GM19043 (cell line): Measurements from ENCODE around the gene CENPA.
"Not testable (repeated sequence)": the region's sequence is repeated elsewhere in the genome, so short reads cannot be mapped to it uniquely, and the experiment has no call there.

Experiments
- ATAC-seq: cut with Tn5 transposase; IDR thresholded peaks from one replicate; pipeline ENCODE4 v1.9.1; 2021; ENCODE audit warnings: low read depth; ENCODE audit not compliant: unreplicated experiment

The CENPA gene

DNA sequence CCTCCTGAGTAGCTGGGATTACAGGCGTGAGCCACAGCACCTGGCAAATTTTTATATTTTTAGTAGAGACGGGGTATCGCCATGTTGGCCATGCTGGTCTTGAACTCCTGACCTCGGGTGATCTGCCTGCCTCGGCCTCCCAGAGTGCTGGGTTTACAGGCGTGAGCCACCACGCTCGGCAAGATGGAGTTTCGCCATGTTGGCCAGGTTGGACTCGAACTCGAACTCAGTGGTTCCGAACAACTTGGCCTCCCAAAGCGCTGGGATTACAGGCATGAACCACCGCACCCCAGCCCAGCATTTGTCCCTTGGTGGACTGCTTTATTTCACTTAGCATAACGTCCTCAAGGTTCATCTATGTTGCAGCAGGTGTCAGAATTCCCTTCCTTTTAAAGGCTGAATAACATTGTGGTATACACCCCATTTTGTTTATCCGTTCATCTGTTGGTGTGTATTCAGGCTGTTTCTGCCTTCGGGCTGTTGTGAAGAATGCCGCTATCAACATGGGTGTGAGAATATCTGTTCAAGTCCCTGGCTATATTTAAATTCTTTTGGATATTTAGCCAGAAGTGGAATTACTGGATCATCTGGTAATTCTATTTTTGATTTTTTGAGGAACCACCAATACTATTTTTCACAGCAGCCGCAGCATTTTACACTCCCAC is 1.2 kb upstream of the CENPA start:
- ATAC-seq = no peak

DNA sequence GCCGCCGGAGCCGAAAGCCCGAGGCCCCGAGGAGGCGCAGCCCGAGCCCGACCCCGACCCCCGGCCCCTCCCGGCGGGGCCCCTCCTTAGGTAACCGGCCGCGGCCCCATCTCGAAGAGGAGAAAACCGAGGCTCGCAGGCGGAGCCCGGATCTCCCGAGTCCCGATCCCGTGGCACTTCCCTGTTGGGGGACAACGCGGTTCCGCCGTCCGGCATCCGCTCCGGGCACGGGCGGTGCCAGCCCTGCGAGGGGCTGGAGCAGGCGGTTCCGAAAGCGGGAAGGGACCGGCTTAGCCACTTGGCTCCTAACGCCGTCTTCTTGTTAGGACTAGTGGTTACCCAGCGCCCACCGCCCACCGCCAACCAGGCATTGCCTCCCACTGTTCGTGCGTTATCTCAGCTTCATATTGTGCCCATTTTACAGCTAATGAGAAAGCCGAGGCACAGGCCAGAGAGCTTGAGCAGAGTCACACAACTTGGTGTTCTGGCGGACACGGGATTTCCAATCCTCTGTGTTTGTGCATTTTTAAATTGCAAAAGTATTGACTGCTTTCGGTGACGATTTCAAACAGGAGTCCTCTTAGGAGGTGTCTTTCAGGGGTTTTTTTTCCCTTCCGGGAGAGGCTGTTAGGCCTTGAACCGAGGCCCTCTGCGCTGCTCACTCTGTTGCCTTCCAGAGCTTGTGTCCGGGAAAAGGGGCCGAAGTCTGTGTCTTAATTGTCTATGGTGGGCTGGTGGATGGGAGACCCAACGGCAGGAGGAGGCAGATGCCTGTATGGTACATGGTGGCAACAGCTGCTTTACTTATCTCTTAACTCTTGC is 562 bp downstream of the CENPA start:
- ATAC-seq = no peak

DNA sequence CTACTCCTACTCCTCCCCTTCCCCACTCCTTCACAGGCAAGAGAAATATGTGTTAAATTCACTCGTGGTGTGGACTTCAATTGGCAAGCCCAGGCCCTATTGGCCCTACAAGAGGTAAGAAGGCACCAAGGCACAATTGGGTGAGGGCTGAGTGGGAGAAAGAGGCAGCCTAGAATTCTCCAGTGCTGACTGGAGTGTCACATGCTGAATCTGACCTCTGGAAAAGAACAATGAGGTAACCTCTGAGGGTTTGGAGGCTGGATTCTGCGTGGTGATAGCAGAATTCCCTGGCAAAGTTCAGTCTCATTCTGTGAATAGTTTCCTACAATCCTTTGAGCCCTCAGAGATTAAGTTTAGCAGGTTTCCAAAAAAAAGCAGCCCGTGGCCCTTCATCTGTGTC is 6.9 kb downstream of the CENPA start:
- no peak for ATAC-seq

DNA sequence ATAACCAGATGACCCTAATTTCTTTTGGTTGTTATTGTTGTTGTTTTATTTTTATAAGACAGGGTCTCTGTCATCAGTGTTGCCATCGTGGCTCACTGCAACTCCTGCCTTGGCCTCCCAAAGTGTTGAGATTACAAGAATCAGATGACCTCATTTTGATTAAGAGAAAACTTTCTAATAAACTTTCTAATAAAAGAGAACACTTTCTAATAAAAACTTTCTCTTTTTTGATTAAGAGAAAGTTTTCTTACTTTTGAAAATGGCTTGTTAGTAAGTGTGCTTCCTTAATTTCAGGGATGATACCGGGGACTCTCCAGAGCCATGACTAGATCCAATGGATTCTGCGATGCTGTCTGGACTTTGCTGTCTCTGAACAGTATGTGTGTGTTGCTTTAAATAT is 7.7 kb downstream of the CENPA start:
- no peak for ATAC-seq

DNA sequence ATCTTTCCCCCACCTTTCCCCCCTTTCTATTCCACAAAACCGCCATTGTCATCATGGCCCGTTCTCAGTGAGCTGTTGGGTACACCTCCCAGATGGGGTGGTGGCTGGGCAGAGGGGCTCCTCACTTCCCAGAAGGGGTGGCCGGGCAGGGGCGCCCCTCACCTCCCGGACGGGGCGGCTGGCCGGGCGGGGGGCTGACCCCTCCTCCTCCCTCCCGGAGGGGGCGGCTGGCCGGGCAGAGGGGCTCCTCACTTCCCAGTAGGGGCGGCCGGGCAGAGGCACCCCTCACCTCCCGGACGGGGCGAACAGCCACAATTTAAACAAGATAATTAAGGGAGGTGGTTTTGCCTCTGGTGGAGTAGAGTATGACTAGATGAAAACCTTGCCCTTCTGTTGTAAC is 9.3 kb downstream of the CENPA start:
- not testable (repeated sequence) for ATAC-seq

DNA sequence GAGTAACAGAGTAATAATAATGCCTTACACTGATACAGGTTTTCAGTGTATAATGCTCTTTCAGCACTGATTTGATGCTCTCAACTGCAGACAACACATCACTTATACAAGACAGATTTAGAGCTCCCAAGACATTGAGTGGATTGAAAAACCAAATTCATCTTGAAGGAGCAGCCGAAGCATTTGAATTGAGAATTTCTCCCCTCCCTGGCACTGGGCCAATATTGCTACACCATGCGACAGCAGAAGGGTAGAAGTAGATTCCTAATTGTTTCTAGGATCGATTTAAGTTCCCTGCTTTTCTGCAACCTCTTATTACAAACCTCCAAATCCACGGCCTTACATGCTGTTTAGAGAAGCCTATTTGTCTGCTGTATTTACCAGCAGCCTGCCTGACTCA is 15.5 kb downstream of the CENPA start:
- ATAC-seq = no peak

DNA sequence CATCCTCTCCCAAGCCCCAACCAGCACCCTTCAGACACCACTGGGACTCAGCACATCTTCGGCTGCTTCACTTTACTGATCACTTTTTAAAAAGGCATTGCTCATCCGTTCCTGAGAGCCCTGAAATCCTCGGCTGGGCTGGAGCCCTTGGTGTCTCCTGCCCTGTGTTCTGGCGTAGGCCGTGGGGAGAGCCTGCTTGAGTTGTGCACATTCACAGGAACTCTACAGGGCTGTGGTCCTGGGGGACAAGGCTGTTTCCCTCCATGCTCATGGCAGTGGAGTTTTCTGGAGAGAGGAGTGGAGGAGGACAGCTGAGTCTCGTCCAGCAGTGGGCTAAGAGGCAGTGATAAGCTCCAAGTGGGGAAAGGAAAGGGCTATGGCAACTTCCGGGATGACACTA is 15.9 kb downstream of the CENPA start:
- ATAC-seq = no peak

DNA sequence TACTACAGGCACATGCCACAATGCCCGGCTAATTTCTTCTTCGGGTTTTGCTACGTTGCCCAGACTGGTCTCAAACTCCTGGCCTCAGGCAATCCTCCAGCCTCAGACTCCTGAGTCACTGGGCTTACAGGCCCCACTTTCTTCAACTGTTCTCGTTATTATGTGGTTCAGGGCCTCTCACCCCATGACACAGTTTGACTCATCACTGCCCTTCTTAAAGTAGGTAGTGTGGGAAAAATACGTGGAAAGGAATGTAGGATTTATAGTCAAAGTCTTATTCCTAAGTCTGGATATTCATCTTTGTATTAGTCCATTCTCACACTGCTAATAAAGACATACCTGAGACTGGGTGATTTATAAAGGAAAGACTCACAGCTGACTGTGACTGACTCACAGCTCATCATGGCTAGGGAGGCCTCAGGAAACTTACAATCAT is 19.4 kb downstream of the CENPA start:
- ATAC-seq = no peak

DNA sequence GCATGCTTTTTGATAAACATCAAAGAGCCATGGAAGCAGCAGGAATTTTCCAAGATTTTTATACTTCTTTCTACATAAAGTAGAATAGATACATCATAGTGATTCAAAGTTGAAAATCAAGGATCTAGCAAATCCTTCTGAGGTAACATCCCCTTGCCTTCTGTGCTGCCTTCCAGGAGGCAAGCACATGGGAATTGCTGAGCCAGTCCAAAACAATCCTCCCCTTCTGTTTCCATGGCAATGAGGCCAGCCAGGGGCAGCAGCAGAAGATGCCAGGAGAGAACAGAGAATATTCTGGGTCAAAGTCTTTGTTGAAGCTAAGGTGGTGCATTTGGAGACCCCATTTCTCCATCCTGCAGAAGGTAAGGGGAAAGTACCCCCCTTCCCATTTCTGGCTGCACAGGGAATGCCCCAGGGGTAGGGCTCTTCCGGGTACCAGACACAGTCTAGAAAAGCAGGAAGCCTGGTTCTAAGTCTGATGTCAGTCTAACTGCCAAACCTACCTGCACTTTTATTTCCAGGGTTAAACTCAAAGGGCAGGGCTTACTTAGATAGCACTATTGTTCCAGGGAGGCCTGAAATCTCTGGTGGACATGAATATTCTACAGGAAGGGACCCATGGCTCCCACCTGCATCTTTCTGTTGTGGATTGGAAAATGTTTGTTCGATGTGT is 22.1 kb downstream of the CENPA start:
- no peak for ATAC-seq

DNA sequence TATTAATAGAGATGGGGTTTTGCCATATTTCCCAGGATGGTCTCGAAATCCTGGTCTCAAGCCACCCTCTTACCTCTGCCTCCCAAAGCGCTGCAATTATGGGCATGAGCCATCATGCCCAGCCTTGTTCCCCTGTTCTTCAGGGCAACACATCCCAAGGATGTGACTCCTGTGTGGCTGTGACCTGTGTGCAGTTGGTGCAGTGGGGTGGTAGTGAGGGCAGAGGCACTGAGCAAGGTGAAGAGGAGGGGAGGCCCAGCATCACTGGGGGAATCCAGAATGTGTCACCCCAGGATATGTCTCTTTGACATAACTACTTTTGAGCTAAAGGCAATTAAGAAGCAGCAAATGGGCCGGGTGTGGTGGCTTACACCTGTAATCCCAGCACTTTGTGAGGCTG is 23.4 kb downstream of the CENPA start:
- ATAC-seq = no peak

DNA sequence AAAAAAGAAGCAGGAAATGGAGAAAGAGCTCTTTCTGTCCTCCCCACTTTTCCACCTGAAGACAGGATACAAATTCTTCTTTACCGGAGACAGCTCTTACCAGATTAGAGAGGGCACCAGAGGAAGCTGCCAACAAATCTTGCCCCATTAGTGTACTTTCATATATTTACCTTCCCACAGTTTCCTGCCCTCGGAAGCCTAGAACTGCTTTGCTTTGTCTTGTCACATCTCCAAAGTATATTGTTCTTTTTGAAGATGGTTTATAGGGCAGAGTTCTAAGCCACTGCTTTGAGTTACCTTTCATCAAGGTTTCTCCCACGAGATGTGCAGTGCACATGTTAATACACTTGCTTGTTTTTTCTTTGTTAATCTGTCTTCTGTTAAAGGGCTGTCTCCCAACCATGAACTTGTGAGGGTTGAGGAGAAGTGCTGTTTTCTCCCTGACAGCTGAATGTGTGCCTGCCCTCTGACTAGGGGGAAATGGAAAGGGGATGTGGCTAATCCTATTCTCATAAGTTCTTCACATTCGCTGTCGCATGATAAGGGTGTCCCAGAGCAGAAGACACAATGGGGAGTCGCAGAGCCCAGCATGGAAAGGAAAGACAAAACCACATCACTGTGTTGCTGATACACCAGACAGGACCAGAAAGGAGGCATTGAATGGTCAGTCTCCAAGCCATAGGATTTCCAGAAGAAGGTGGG is 24.2 kb downstream of the CENPA start:
- no peak for ATAC-seq

DNA sequence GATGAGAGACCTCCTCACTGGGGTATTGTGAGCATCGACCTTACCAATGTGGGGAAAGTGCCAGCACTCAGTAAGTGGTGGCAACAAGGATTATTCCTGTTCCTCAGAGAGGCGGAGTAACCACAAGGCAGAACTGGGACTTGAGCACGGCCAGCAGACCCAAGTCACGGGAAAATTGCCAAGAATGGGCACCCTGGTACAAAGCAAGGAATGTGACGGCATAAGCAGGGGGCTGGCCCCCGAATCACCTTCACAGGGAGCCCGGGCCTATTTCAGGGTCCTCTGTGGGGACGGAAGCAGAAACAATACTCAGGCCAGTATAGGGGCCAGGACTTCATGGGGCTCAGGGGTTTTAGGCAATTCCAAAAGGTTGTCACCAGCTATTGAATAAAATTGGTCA is 25.4 kb downstream of the CENPA start:
- ATAC-seq = no peak

DNA sequence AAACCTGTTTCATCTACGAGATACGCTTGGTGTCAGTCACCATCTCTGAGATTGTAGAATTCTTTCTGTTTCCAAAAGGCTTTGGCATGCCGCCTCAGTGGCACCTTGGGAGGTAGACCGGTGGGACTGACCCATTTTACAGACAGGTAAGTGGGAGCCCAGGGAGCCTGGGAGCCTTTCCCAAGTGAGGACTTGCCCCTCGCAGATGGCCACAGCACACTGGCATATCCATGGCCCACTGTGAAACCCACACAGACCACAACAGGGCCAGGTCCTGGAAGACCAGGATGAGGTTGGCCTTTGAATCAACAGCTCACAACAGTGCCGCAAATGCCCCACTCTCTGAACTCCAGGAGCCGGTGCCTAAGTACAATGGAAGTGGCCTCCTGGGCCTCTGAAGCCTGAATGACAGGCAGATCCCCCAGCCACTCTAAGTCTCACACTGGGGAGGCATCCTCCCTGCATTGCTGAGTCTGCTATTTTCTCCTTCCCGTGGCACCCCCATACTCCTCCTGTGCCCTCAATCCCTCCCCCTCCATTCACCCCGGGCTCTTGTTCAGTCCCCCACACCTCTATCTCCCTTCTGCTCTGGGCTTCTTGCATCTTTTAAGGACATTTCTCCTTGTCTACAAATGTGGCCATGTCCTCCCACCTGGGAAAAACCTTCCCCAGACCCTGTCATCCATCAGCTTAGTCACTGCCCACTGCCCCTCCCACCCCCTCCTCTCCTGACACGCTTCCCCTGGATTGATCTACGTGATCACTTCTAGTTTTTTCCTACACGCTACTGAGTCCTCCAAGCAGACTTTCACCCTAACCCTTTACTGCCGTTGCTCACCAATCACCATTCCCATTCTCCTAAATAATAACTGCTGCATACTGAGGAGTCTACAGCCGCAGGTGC is 26.2 kb downstream of the CENPA start:
- no peak for ATAC-seq

DNA sequence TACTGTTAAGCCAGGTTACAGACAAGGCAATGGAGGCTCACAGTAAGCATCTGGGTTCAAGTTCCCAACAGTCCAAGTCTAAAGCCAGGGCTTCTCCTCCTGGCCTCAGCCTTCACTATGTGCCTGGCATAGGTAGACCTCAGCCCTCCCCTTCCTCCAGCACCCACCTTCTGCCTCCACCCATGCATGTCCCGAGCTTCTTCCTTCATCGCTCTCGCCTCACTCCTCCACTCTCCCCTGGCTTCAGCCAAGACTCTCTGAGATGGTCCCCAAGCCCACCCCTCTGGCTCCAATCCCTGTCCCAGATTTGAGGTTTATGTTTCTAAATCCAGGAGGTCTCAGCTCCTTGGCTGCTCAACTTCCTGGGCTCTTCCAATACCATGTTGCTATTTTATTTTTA is 26.9 kb downstream of the CENPA start:
- no peak for ATAC-seq

DNA sequence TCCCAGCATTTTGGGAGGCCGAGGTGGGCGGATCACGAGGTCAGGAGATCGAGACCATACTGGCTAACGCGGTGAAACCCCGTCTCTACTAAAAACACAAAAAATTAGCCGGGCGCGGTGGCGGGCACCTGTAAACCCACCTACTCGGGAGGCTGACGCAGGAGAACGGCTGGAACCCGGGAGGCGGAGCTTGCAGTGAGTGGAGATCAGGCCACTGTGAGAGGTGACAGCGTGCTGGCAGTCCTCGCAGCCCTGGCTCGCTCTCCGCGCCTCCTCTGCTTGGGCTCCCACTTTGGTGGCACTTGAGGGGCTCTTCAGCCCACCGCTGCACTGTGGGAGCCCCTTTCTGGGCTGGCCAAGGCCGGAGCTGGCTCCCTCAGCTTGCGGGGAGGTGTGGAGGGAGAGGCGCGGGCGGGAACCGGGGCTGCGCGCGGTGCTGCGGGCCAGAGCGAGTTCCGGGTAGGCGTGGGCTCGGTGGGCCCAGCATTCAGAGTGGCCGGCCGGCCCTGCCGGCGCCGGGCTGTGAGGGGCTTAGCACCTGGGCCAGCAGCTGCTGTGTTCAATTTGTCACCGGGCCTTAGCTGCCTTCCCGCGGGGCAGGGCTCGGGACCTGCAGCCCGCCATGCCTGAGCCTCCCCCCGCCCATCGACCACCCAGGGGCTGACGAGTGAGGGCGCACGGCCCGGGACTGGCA is 28.4 kb downstream of the CENPA start:
- ATAC-seq = not testable (repeated sequence)

DNA sequence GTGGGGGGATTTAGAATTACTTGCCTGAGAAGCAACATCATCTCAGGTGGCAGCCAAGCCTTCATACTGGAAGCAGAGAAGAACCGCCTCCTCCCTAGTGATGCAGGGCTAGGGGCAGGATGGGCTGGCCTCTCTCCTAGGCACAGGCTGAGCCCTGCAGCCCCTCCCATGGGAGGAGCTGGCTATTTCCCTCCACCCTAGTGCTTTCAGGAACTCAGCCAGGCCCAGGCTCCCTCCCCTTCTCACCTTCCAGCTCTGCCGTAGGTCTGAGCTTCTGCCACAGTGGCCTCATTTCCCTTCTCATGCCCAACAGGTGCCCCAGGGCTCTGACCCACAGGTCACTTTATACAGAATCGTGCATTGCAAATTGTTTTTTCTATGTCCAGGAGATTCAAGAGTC is 31.0 kb downstream of the CENPA start:
- no peak for ATAC-seq

DNA sequence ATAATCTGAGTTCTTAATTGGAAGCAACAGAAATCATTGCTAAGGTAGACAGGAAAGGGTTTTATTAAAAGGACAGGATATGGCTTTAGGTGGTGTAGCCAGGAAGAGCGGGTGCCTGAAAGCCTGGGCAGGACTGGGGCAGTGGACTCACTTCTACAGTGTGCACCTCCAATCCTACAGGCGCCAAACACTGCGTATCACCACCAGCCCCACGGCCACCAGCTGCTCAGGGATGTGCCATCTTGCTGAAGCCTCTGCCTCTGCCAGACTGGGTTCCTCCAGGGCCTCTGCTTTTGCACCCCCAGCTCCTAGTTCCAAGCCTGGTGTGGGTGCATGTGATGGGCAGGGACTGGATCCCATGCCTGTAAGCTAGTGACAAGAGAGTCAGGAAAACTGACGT is 32.4 kb downstream of the CENPA start:
- no peak for ATAC-seq

DNA sequence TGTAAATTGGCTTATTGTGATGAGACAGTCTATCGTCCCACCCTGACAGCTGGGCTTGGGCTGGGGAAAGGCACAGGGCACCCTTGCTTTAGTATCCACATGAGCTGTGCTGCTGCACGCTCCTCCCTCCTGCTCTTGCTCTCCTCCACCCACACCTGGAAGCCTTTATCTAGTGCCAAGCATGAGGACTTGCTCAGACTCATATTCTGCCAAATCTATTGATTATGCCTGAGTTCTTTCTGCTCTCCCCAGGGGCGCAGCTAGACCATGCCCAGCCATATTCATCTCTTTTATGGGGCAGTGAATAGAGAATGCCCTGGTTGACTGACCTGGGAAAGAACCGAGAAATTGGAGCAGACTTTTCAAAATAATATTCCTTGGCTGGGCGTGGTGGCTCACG is 33.1 kb downstream of the CENPA start:
- no peak for ATAC-seq

DNA sequence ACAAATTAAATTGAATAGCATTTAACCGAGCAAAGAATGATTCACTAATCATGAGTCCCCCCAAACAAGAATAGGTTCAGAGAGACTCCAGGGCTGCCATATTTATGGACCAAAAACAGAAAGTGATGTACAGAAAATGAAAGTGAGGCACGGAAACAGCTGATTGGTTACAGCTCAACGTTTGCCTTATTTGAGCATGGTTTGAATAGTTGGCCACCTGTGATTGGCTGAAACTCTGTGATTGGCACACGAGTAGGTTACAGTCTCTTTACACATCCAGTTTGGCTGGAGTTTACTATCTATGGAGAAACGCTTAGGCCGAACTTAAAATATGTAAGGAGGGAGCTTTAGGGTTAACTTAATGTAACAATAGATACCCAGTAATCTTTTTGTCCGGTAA is 35.1 kb downstream of the CENPA start:
- ATAC-seq = no peak

DNA sequence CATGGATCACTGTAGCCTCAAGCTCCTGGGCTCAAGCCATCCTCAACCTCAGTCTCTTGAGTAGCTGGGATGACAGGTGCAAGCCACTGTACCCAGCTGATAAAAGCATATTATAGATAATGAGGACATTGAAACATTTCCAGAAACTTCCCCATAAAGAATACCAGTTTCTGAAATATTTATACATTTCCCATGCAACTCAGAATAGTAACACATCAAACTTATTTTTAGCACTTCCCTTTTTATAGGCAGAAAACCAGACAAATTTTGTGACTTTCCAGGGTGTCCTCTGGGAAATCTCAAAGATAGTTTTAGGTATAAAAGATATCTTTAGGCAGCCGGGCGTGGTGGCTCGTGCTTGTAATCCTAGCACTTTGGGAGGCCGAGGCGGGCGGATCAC is 37.0 kb downstream of the CENPA start:
- ATAC-seq = no peak
